OCI-LY3 (cell line): ENCODE data around the gene IGDCC3.

Experiments used
- EZH2phosphoT487 ChIP-seq: fragments of 200-600 bp; shearing (Covaris generic); IDR thresholded peaks from 2 replicates; pipeline ENCODE4 v1.6.1; 2018; ENCODE audit warnings: antibody characterized with exemption, mixed run types, low read depth
- TF ChIP-seq, protein P1 (sequence below): fragments of 200-600, 300-600 bp; sonication (generic); IDR thresholded peaks from 2 replicates; pipeline ENCODE4 v1.5.1; 2014; ENCODE audit warnings: antibody characterized with exemption, low read length, low read depth

- TF ChIP-seq, protein P1, sequence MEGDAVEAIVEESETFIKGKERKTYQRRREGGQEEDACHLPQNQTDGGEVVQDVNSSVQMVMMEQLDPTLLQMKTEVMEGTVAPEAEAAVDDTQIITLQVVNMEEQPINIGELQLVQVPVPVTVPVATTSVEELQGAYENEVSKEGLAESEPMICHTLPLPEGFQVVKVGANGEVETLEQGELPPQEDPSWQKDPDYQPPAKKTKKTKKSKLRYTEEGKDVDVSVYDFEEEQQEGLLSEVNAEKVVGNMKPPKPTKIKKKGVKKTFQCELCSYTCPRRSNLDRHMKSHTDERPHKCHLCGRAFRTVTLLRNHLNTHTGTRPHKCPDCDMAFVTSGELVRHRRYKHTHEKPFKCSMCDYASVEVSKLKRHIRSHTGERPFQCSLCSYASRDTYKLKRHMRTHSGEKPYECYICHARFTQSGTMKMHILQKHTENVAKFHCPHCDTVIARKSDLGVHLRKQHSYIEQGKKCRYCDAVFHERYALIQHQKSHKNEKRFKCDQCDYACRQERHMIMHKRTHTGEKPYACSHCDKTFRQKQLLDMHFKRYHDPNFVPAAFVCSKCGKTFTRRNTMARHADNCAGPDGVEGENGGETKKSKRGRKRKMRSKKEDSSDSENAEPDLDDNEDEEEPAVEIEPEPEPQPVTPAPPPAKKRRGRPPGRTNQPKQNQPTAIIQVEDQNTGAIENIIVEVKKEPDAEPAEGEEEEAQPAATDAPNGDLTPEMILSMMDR: no peak
- TF ChIP-seq EZH2phosphoT487: no peak
These were observed 46.9 kb upstream of the IGDCC3 start for GRCh38 chr15:65424683-65425082.
